Measurements from ENCODE around the gene DNAH11. TPM values are rescaled to one million over a fixed set of nuclear protein-coding genes. Genes with fewer than 3 reads are reported as not detected.
A peak's percentile ranks its signal among the peaks of the same experiment; 100 is the strongest.

The DNAH11 gene
- total RNA-seq, 8 experiments from 2014 or later = 1.3 to 18.1 (median 2.4) TPM

- in situ Hi-C loops (cut with MboI; ENCODE audit: low pct_unique_long_range_greater_than_20kb in 2 of 9, low sequenced_read_pairs in 9 of 9, unreplicated experiment in 9 of 9) = no loop called here
Observed at GRCh38 chr7:21608465-21608864, 65.6 kb downstream of the DNAH11 start.

GRCh38 chr7:21611129-21611528 is 68.3 kb downstream of the DNAH11 start:
- 7 to 100% (median 91%) methylated on average over 1 to 4 of the region's 4 CpGs; no CpG with 5 or more reads in 1 of the 10 experiments for WGBS, 10 experiments
- H3K27ac ChIP-seq = no peak overlapping the region
- ATAC-seq (replicated peaks in 6 of 8) = no peak
- H3K4me3 ChIP-seq = no peak overlapping the region
- in situ Hi-C loops (cut with MboI; ENCODE audit: low pct_unique_long_range_greater_than_20kb in 2 of 9, low sequenced_read_pairs in 9 of 9, unreplicated experiment in 9 of 9) = no loop called here
- peaks cover 0 to under 1% of the 10 kb centered on the region in 2 donors for H3K4me1 ChIP-seq (replicated peaks in 1 of 2)

More at GRCh38 chr7:21608465-21608864, 65.6 kb downstream of the DNAH11 start:
- H3K27ac ChIP-seq = no peak overlapping the region
- WGBS, 10 experiments = 23 to 100% (median 67%) methylated on average over 2 to 3 of the region's 3 CpGs
- H3K4me3 ChIP-seq = no peak overlapping the region
- peak in 3 of 8 experiments; percentile 30 to 79 (median 41) for ATAC-seq (replicated peaks in 6 of 8)
- H3K4me1 ChIP-seq (replicated peaks in 1 of 2) = no peaks in the 10 kb centered on the region

DNA sequence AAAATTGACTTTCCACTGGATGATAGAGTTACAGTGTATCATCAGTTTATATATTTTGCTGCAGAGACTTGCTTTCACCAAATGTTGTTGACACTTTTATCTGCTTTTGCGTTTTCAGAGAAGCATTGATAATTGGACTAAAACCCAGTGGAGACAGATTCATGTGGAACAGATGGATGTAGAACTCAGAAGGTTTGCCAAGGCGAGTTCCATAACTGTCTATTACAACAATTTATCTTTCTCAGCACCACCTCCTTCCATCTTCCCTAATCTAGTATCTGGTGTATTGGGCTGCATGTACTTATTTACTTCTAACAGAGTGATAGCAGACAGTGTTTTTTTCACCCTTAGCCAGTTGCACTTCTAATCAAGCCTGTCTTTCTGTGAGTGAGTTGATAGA is 73.3 kb downstream of the DNAH11 start:
- no peak for ATAC-seq (replicated peaks in 6 of 8)
- H3K27ac ChIP-seq = no peak overlapping the region
- WGBS, 10 experiments = 33 to 100% (median 83%) methylated on average over 1 to 2 of the region's 2 CpGs; no CpG with 5 or more reads in 2 of the 10 experiments
- in situ Hi-C loops (cut with MboI; ENCODE audit: low pct_unique_long_range_greater_than_20kb in 2 of 9, low sequenced_read_pairs in 9 of 9, unreplicated experiment in 9 of 9) = no loop called here
- no peak overlapping the region for H3K4me3 ChIP-seq
- H3K4me1 ChIP-seq (replicated peaks in 1 of 2) = peaks cover 0 to 8% of the 10 kb centered on the region in 2 donors

- in situ Hi-C loops (cut with MboI; ENCODE audit: low pct_unique_long_range_greater_than_20kb in 2 of 9, low sequenced_read_pairs in 9 of 9, unreplicated experiment in 9 of 9) = no loop called here
- peak in 1 of 8 experiments; percentile 17 for ATAC-seq (replicated peaks in 6 of 8)
- no peak overlapping the region for H3K4me3 ChIP-seq
- WGBS, 10 experiments = 22 to 100% (median 89%) methylated on average over 1 to 7 of the region's 7 CpGs; no CpG with 5 or more reads in 1 of the 10 experiments
- peaks cover 0 to 8% of the 10 kb centered on the region in 2 donors for H3K4me1 ChIP-seq (replicated peaks in 1 of 2)
- no peak overlapping the region for H3K27ac ChIP-seq
Observed at GRCh38 chr7:21616796-21617436, 74.1 kb downstream of the DNAH11 start.

GRCh38 chr7:21617513-21617912 is 74.7 kb downstream of the DNAH11 start:
- WGBS, 10 experiments = 7 to 72% (median 39%) methylated on average over 3 of the region's 3 CpGs; no CpG with 5 or more reads in 7 of the 10 experiments
- ATAC-seq (replicated peaks in 6 of 8) = no peak
- Histone ChIP-seq H3K4me3 (no peak overlapping the region), H3K27ac (no peak overlapping the region), H3K4me1 (replicated peaks in 1 of 2) (peaks cover 0 to 8% of the 10 kb centered on the region in 2 donors)
- in situ Hi-C loops (cut with MboI; ENCODE audit: low pct_unique_long_range_greater_than_20kb in 2 of 9, low sequenced_read_pairs in 9 of 9, unreplicated experiment in 9 of 9) = no loop called here

- in situ Hi-C loops (cut with MboI; ENCODE audit: low pct_unique_long_range_greater_than_20kb in 2 of 9, low sequenced_read_pairs in 9 of 9, unreplicated experiment in 9 of 9) = no loop called here
- WGBS, 10 experiments = 0 to 100% (median 91%) methylated on average over 1 to 5 of the region's 6 CpGs; no CpG with 5 or more reads in 4 of the 10 experiments
- Histone ChIP-seq H3K27ac (no peak overlapping the region), H3K4me1 (replicated peaks in 1 of 2) (peaks cover 0 to 8% of the 10 kb centered on the region in 2 donors), H3K4me3 (no peak overlapping the region)
- peak in 3 of 8 experiments; percentile 81 to 96 (median 83) for ATAC-seq (replicated peaks in 6 of 8)
Observed at GRCh38 chr7:21617916-21618390, 75.1 kb downstream of the DNAH11 start.

DNA sequence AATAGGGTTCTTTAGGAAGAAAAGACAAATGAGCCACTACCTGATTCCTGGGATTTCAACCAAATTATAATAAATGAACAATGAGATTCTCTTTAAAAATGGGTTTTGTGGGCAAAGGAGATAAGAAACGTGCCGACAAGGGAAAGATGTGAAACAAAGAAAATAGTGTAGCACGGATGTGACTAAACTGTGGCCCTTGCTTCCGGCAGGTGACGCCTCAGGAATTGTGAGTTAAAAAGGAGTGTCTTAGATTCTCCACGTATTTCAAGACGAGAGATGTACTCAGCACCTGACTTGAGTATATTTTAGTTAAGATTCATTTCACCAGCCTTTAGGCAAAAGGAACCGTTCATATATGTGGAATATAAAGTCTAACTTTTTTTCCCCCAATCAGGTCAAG is 75.9 kb downstream of the DNAH11 start:
- no peak overlapping the region for H3K4me3 ChIP-seq
- no peak for ATAC-seq (replicated peaks in 6 of 8)
- WGBS, 10 experiments = 43 to 93% (median 84%) methylated on average over 6 to 8 of the region's 8 CpGs; no CpG with 5 or more reads in 1 of the 10 experiments
- in situ Hi-C loops (cut with MboI; ENCODE audit: low pct_unique_long_range_greater_than_20kb in 2 of 9, low sequenced_read_pairs in 9 of 9, unreplicated experiment in 9 of 9) = no loop called here
- no peak overlapping the region for H3K27ac ChIP-seq
- H3K4me1 ChIP-seq (replicated peaks in 1 of 2) = peaks cover 0 to 8% of the 10 kb centered on the region in 2 donors

GRCh38 chr7:21620054-21620453 is 77.2 kb downstream of the DNAH11 start:
- peaks cover 0 to 8% of the 10 kb centered on the region in 2 donors for H3K4me1 ChIP-seq (replicated peaks in 1 of 2)
- ATAC-seq (replicated peaks in 6 of 8) = no peak
- in situ Hi-C loops (cut with MboI; ENCODE audit: low pct_unique_long_range_greater_than_20kb in 2 of 9, low sequenced_read_pairs in 9 of 9, unreplicated experiment in 9 of 9) = no loop called here
- WGBS, 10 experiments = 50 to 100% (median 95%) methylated on average over 1 to 2 of the region's 2 CpGs; no CpG with 5 or more reads in 2 of the 10 experiments
- H3K27ac ChIP-seq = no peak overlapping the region
- no peak overlapping the region for H3K4me3 ChIP-seq

DNA sequence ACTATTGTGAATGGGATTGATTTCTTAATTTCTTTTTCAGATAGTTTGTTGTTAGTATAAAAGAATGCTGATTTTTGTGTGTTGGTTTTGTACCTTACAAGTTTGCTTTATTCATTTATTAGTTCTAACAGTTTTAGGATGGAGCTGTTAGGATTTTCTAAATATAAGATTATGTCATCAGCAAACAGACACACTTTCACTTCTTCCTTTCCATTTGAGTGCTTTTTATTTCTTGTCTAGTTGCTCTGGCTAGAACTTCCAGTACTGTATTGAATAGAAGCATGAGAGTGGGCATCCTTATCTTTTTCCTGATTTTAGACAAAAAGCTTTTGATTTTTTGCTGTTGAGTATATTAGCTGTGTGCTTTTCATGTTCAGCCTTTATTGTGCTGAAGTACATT is 81.5 kb downstream of the DNAH11 start:
- Histone ChIP-seq H3K27ac (no peak overlapping the region), H3K4me1 (replicated peaks in 1 of 2) (no peaks in the 10 kb centered on the region), H3K4me3 (no peak overlapping the region)
- ATAC-seq (replicated peaks in 6 of 8) = no peak
- in situ Hi-C loops (cut with MboI; ENCODE audit: low pct_unique_long_range_greater_than_20kb in 2 of 9, low sequenced_read_pairs in 9 of 9, unreplicated experiment in 9 of 9) = no loop called here

- Histone ChIP-seq H3K4me3 (no peak overlapping the region), H3K4me1 (replicated peaks in 1 of 2) (peaks cover 0 to 3% of the 10 kb centered on the region in 2 donors), H3K27ac (no peak overlapping the region)
- WGBS, 10 experiments = 6 to 100% (median 79%) methylated on average over 2 to 4 of the region's 4 CpGs
- ATAC-seq (replicated peaks in 6 of 8) = no peak
- in situ Hi-C loops (cut with MboI; ENCODE audit: low pct_unique_long_range_greater_than_20kb in 2 of 9, low sequenced_read_pairs in 9 of 9, unreplicated experiment in 9 of 9) = no loop called here
Observed at GRCh38 chr7:21636694-21637093, 93.9 kb downstream of the DNAH11 start.

DNA sequence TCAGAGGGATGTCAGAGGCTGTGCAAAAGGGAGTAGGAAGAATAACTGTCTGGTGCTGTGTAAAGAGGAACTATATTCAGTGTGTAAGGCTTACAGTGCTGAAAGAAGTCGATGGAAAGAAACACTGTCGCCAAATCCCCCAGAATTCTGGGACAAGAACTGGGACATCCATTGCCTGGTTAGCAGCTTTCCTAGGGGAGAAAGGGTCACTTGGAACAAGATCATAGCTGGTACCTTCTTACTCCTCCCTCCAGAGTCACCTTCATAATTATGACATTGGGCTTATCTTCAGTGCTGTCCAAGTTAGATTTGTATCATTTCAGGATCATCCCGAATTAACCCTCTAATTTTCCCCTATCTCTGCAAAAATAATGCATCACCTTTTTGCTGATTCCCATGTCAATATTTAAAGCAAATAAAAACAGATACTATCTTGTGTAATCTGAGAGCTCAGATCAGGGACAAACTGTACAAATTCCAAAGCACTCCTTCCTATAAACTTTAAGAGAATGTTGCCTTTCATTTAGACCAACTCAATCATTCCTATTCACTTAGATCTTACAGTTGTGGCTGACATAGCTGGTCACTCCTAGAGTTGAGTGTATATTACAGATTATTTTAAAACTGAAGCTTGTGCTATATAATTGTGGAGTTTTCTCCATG is 96.5 kb downstream of the DNAH11 start:
- ATAC-seq (replicated peaks in 6 of 8) = no peak
- in situ Hi-C loops (cut with MboI; ENCODE audit: low pct_unique_long_range_greater_than_20kb in 2 of 9, low sequenced_read_pairs in 9 of 9, unreplicated experiment in 9 of 9) = no loop called here
- H3K4me1 ChIP-seq (replicated peaks in 1 of 2) = peaks cover 5 to 8% of the 10 kb centered on the region in 2 donors
- 17 to 100% (median 75%) methylated on average over 2 to 3 of the region's 3 CpGs for WGBS, 10 experiments
- H3K27ac ChIP-seq = no peak overlapping the region
- no peak overlapping the region for H3K4me3 ChIP-seq

DNA sequence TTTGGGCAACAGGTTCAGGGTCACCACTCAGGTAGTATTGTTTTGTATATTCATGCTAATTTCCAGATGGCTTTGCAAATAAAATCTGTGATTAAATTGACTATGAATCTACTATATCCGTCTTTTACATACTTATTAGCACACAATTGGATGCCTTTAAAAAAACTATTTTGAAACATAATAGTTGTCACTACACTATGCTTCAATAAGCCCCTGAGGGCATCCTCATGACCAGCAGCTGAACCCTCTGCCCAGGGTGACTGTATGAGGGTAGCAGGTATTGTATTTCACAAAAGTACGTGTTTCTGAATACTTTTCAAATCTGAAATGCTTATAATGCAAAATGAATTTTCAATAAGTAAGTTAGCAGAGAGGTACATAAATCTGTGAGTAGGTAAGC is 97.3 kb downstream of the DNAH11 start:
- Histone ChIP-seq H3K27ac (no peak overlapping the region), H3K4me3 (no peak overlapping the region), H3K4me1 (replicated peaks in 1 of 2) (peaks cover 5 to 8% of the 10 kb centered on the region in 2 donors)
- peak in 2 of 8 experiments; percentile 21 to 87 for ATAC-seq (replicated peaks in 6 of 8)
- 0 to 100% (median 48%) methylated on average over 1 to 2 of the region's 2 CpGs for WGBS, 10 experiments
- in situ Hi-C loops (cut with MboI; ENCODE audit: low pct_unique_long_range_greater_than_20kb in 2 of 9, low sequenced_read_pairs in 9 of 9, unreplicated experiment in 9 of 9) = no loop called here

- Histone ChIP-seq H3K4me3 (no peak overlapping the region), H3K27ac (no peak overlapping the region), H3K4me1 (replicated peaks in 1 of 2) (peaks cover 5 to 8% of the 10 kb centered on the region in 2 donors)
- no peak for ATAC-seq (replicated peaks in 6 of 8)
- in situ Hi-C loops (cut with MboI; ENCODE audit: low pct_unique_long_range_greater_than_20kb in 2 of 9, low sequenced_read_pairs in 9 of 9, unreplicated experiment in 9 of 9) = no loop called here
- WGBS, 10 experiments = 8 to 100% (median 71%) methylated on average over 1 to 4 of the region's 4 CpGs
Observed at GRCh38 chr7:21641546-21641945, 98.7 kb downstream of the DNAH11 start.
